ENCODE data around the gene MGAT5.

DNA sequence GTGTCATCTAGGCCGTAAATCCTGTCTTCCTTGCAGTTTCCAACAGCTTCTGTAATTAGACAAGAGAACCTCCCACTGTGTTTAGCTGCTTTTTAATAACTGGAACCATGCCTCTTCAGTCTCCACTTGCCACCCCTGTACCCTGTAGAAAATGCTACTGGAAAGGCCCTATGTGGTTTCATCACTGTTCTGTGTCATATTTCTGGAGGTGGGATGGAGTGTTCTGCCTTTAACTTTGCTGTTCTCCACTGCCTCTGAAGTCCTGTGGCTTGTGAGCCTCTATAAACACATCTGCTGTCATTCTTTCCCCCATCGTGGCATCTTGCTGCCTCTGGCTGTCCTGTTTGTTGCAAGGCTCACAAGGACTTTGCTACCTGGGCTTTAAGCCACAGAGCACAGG is 17.9 kb downstream of the MGAT5 start:
- TF ChIP-seq EZH2phosphoT487 (IDR thresholded peaks at IDR 0.05) (no peak), CTCF (IDR thresholded peaks at IDR 0.05) (no peak)
